ENCODE measurements around the gene ABHD2.
"Not testable (repeated sequence)": the region's sequence is repeated elsewhere in the genome, so short reads cannot be mapped to it uniquely, and the experiment has no call there.

Gene ABHD2

GRCh38 chr15:89118481-89118989 is 30.3 kb downstream of the ABHD2 start:
- DNase-seq (ENCODE audit: low read depth) = no peak
- no peak overlapping the region for H3K4me3 ChIP-seq (ENCODE audit: low read depth, low read length)
- TF ChIP-seq POLR2A (IDR thresholded peaks at IDR 0.05; ENCODE audit: extremely low read depth, insufficient read length) (no peak), MAX (IDR thresholded peaks at IDR 0.05; ENCODE audit: low read depth, low read length) (no peak), MYC (IDR thresholded peaks at IDR 0.05; ENCODE audit: low read depth, low read length) (no peak), CTCF (IDR thresholded peaks at IDR 0.05; ENCODE audit: low read depth, low read length) (no peak)

GRCh38 chr15:89119489-89120478 is 31.5 kb downstream of the ABHD2 start:
- H3K4me3 ChIP-seq (ENCODE audit: low read depth, low read length) = no peak overlapping the region
- TF ChIP-seq MYC (IDR thresholded peaks at IDR 0.05; ENCODE audit: low read depth, low read length) (no peak), MAX (IDR thresholded peaks at IDR 0.05; ENCODE audit: low read depth, low read length) (no peak), CTCF (IDR thresholded peaks at IDR 0.05; ENCODE audit: low read depth, low read length) (no peak), POLR2A (IDR thresholded peaks at IDR 0.05; ENCODE audit: extremely low read depth, insufficient read length) (no peak)
- DNase-seq (ENCODE audit: low read depth) = no peak

- not testable (repeated sequence) for H3K4me3 ChIP-seq (ENCODE audit: low read depth, low read length)
These were observed 32.3 kb downstream of the ABHD2 start for GRCh38 chr15:89120479-89121000.

GRCh38 chr15:89121414-89121813 is 33.2 kb downstream of the ABHD2 start:
- TF ChIP-seq MYC (IDR thresholded peaks at IDR 0.05; ENCODE audit: low read depth, low read length) (no peak), POLR2A (IDR thresholded peaks at IDR 0.05; ENCODE audit: extremely low read depth, insufficient read length) (no peak), CTCF (IDR thresholded peaks at IDR 0.05; ENCODE audit: low read depth, low read length) (no peak), MAX (IDR thresholded peaks at IDR 0.05; ENCODE audit: low read depth, low read length) (no peak)
- no peak overlapping the region for H3K4me3 ChIP-seq (ENCODE audit: low read depth, low read length)
- DNase-seq (ENCODE audit: low read depth) = no peak

More at GRCh38 chr15:89120479-89121000, 32.3 kb downstream of the ABHD2 start:
- not testable (repeated sequence) for DNase-seq (ENCODE audit: low read depth)

GRCh38 chr15:89122505-89123180 is 34.4 kb downstream of the ABHD2 start:
- no peak overlapping the region for H3K4me3 ChIP-seq (ENCODE audit: low read depth, low read length)
- DNase-seq (ENCODE audit: low read depth) = no peak
- no peak for TF ChIP-seq MAX (IDR thresholded peaks at IDR 0.05; ENCODE audit: low read depth, low read length)
- no peak for TF ChIP-seq CTCF (IDR thresholded peaks at IDR 0.05; ENCODE audit: low read depth, low read length)
- no peak for TF ChIP-seq MYC (IDR thresholded peaks at IDR 0.05; ENCODE audit: low read depth, low read length)
- no peak for TF ChIP-seq POLR2A (IDR thresholded peaks at IDR 0.05; ENCODE audit: extremely low read depth, insufficient read length)

GRCh38 chr15:89123181-89123525 is 34.9 kb downstream of the ABHD2 start:
- TF ChIP-seq CTCF (IDR thresholded peaks at IDR 0.05; ENCODE audit: low read depth, low read length) (no peak), POLR2A (IDR thresholded peaks at IDR 0.05; ENCODE audit: extremely low read depth, insufficient read length) (no peak), MAX (IDR thresholded peaks at IDR 0.05; ENCODE audit: low read depth, low read length) (no peak), MYC (IDR thresholded peaks at IDR 0.05; ENCODE audit: low read depth, low read length) (no peak)
- no peak overlapping the region for H3K4me3 ChIP-seq (ENCODE audit: low read depth, low read length)
- DNase-seq (ENCODE audit: low read depth) = no peak
